Measurements from ENCODE around the gene ZNF774.
A peak's percentile ranks its signal among the peaks of the same experiment; 100 is the strongest.
"Not testable (repeated sequence)": the region's sequence is repeated elsewhere in the genome, so short reads cannot be mapped to it uniquely, and the experiment has no call there.

ZNF774 gene

DNA sequence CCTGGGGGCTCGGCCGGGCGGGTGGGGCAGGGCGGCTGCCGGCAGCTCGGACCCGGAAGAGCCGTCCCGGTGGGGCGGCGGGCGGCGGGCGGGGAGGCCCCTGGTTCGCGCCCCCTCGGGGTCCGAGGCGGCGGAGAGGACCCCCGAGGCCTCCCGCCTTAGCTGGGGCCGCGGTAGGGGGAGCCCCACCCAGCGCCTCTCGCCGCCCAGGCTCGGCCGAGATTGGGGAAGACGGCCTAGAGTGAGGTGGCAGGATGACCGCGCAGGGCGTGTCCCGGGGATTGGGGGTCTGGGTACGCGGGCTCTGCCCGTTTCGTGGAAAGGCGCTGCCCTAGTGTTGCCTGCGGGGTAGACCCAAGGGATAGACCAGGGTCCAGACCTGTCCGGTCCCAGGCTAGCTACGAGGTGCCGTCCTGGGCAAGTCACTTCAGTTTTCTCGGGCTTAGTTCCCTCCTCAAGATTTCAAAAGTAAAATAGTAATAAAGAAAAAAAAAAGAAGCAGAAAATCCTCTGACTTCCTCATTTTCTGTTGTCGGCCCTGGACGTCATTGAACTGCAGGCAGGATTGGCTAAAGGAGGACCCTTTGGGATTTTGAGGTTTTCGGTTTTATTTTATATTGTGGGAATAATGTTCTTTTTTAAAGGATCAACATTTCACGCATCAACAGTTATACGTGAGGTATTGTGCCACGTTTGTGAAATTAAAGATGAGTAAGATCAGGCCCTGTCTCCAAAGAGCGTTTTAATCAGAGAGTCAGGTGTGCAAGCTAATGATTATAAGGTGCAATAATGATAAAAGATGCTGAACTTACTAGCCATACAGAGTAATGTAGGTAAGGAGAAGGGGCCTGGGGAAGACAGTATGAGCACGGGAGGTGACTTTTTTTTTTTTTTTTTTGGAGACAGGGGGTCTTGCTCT lies 36.6 kb downstream of the ZNF774 start:
- DNase-seq (ENCODE audit: low read depth in 2 of 3, low spot score in 1 of 3), result peak; percentile 17 to 51 (median 30)

DNA sequence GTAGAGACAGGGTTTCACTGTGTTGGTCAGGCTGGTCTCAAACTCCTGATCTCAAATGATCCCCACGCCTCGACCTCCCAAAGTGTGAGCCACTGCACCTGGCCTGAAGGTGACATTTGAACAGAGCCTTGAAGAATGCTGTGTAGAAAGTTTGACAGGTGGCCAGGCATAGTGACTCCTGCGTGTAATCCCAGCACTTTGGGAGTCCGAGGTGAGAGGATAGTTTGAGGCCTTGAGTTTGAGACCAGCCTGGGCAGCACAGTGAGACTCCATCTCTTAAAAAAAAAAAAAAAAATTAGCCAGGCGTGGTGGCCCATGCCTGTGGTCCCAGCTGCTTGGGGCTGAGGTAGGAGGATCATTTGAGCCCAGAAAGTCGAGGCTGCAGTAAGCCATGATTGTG lies 37.4 kb downstream of the ZNF774 start:
- DNase-seq (ENCODE audit: low read depth in 2 of 3, low spot score in 1 of 3), result no peak

DNA sequence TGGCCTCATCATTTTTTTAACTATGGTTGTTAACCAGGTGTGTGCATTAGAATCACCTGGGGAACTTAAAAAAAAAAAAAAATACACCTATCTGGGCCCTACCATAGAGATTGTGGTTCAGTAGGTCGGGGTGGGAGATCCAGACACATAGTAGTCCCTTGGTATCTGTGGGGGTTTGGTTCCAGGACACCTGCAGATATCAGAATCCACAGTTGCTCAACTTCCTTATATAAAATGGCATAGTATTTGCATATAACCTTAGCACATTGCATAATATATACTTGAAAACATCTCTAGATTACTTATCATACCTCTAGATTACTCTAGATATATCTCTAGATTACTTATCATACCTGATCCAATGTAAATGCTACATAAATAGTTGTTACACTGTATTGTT lies 41.0 kb downstream of the ZNF774 start:
- DNase-seq (ENCODE audit: low read depth in 2 of 3, low spot score in 1 of 3), result no peak

DNA sequence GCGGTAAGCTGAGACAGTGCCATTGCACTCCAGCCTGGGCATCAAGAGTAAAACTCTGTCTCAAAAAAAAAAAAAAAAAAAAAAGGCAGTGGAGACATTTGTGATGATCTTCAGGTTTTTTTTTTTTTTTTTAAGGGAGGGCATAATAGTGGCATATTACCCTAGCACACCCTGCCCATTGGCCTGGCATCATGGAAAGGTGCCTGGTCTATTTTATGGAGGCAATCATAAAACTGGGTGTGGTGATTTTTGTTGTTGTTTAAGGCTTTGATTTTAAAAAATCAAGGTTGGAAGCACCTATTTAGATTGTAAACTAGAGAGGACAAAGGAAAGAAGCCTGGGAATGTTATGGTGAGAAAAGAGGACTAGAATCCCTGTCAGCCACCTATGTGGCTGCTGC lies 42.0 kb downstream of the ZNF774 start:
- DNase-seq (ENCODE audit: low read depth in 2 of 3, low spot score in 1 of 3), result no peak

DNA sequence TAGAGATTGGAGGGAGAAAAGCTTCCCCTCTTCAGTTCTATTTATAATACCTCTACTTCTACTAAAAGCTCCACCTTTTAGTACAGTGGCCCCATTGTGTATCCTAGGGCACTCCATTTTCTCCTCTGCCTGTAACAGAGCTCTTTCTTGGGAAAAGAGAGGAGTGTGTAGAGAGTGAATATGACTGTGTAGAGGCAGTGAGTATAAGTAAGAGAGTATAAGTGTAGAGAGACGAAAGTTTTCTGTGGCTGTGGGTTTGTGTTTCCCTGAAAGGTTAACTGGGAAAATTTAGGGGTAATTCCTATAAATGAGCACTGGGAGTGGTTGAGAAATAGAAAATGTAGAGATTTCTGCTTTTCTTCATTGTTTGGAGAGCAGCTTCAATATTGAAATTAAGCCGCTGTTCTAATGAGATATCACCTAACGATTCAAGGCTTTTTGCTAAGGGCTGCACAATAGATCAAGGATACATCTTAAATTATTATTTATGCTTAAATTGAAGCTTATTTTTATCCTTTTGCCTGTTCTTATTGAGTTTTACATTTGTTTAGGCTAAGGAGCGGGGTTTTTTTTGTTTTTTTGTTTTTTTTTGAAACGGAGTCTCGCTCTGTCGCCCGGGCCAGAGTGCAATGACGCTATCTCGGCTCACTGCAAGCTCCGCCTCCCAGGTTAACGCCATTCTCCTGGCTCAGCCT lies 42.8 kb downstream of the ZNF774 start:
- DNase-seq (ENCODE audit: low read depth in 2 of 3, low spot score in 1 of 3), result no peak

DNA sequence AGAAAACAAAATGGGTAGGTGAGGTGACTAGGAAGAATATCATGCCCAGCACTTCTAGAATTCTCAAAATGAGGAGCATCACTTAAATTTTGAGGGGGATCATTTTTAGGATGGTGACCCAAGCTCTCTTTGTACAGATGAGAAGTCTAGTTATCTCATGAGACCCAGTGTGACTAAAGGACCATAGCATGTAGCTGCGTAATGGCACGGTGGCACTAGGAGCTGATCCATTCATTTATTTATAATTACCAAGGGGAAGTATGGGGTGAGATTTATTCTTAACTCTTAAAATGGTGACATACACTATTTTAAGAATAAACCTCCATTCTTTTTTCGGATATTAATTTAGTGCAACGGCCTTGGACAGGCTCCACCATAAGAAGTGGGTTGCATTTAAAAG lies 44.2 kb downstream of the ZNF774 start:
- no peak for DNase-seq (ENCODE audit: low read depth in 2 of 3, low spot score in 1 of 3)

DNA sequence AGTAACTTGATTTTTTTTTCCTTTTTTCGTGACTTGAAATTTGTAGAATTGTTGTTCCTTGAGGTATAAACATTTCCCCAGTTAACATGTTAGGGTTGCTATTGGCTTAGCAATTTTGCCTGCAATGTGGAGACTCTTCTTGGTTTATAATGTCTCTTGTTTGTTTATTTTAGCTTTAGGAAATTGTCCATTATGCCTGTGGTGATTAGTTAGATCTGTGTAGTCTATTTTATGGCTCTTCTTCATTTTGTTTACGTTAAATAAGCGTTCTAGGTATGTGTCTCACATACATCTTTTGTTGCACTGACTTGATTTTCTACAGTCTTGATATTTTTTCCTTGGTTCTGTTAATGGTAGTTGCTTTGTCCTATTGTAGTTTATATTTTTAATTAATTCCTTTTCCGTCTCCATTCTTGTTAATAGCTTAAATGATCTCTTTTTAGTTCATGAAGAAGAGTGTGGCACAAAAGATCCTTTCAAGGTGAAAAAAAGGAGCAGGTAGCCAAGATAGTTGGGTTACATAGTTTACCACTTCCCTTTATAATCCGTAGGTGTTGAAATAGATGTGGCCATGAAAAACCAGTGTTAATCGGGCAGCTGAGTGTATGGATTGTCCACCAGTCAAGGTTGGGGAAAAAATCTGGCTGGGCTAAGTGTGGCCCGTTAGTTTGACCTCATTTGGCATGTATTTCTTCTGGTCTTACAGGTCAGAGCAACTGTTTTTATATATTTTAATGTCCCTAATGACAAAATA lies 48.1 kb downstream of the ZNF774 start:
- no peak for DNase-seq (ENCODE audit: low read depth in 2 of 3, low spot score in 1 of 3)

DNA sequence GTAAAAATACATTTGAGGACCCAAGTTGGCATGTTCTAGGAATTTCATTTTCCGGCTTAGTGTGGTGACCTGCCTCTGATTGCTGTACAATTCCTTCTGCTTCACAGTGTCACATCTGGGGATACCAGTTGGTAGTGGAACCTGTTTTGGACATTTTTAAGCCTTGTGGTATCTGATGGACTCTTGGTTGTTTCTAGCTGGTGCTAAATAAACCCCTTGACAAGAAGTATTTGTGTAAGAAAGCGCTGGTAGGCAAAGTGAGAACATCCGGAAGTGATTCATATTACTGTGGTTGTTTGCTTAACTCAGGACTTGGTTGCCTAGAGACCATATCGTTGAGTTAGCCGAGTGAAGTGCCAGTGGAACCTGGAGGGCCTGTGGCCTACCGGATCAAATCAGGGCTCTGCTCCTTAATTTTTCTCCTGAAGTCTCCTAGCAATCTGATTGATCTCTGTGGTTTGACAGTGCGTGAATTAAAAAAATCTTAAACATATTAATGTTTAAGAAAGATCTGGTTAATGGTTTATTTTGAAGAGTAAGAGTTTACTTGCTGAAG lies 48.8 kb downstream of the ZNF774 start:
- DNase-seq (ENCODE audit: low read depth in 2 of 3, low spot score in 1 of 3), result peak; percentile 34 to 51 (median 40)

DNA sequence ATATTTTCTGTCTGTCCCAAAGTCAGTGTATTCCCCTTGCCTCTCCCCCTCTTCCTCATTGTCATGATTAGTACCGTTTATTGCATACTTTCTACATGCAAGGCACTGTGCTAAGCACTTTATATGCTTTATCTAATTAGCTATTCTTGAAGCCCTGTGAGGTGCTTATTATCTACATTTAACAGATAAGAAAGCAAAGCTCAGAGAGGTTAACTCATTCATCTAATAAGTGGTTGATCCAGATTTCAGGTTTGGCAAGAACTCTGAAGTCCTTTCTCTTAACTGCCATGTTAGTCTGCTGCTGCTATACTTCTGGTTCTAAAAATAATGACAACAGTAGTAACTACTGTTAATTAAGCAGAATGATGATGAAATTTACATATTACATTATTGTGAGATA lies 49.4 kb downstream of the ZNF774 start:
- no peak for DNase-seq (ENCODE audit: low read depth in 2 of 3, low spot score in 1 of 3)

DNA sequence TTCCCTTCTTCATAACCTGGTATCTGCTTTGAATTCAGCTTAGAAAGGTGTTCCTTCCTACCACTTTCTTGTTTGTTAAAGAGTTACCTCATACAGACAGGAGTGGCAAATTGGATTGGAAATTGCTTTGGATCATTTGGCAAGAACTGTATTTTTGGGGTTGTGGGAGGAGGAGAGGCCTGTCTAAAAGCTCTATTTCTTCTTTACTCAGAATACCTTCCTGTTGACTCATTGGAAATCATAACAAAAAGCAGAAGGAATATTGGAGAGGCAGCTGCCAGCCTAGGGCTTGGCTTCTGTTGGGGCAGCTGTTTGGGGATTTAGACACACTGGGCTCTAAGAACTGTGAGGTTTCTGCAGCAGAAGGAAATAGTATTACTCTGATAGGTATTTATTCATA lies 50.1 kb downstream of the ZNF774 start:
- DNase-seq (ENCODE audit: low read depth in 2 of 3, low spot score in 1 of 3), result no peak

DNA sequence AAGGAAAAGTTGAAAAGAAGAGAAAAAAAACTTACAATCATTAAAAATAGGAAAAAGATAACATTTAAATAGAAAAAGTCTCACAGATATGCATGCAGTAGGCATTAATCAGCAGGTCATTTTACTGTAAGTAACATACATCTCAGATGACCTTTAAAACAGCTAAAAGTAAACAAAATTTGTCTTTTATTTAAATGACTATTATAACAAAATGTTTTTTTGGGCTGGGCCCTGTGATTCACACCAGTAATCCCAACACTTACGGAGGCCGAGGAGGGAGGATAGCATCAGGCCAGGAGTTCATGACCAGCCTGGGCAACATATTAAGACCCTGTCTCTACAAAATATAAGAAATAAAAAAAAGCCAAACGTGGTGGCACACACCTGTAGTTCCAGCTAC lies 50.7 kb downstream of the ZNF774 start:
- DNase-seq (ENCODE audit: low read depth in 2 of 3, low spot score in 1 of 3), result no peak

DNA sequence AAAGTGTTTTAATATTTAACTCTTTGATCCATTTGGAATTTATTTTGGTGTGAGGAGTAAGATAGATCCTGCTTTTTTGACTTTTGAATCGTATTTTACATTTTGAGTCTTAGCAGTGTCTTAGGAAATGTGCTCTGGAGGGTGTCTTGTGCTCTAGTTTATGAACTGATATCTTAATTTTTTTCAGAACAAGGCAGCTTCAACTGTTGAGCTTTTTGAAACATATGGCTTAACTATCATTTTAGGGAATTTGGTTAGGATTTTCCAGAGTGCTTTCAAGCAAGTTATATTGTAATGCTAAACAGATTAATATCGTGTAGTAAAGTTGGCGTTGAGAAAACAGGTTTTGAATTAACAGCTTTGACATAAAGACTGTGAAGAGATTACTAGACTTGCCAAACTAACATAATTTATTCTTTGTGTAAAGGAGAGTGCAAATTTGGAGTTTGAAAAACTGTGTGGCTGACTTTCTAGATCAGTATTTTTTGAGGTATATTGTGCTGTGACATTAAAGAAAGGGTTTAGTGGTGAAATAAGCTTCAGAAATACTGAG lies 53.0 kb downstream of the ZNF774 start:
- DNase-seq (ENCODE audit: low read depth in 2 of 3, low spot score in 1 of 3), result no peak

DNA sequence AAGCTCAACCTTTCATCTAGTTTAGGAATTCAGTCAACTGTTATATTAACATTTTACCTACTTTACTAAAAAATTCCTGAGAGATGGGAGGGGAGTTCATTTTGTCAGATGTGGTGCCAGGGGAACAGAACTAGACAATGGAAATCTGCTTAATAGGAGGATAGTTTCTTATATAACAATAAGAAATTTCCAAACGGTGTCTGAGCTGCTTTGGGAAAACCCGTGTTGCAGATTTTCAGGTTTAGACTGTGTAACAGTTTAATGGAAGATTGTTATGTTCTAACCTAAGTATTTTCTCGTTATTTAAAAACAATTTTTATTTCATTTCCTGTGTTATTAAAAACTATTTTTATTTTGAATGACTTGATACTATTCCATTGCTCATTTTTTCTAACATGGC lies 55.3 kb downstream of the ZNF774 start:
- no peak for DNase-seq (ENCODE audit: low read depth in 2 of 3, low spot score in 1 of 3)

DNA sequence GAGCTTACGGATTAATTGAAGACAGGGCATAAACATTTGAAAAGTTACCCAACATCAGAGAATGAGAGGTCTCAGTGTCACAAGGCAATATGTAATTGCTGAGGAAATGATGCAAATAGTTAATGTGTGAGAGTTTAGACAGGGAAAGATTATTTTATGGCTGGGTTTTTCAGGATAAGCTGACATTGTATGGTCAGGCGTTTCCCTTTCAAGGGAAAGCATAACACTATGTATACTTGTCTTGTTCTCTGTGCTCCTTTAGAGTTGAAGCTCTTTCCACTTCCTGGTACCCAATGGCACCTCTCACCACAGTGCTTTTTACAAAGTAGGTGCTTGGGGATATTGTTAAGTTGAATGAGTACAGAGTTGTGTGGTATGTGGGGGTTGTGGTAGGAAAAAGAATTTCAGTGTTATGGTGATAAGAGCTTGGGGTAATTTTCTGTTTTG lies 55.8 kb downstream of the ZNF774 start:
- no peak for DNase-seq (ENCODE audit: low read depth in 2 of 3, low spot score in 1 of 3)

DNA sequence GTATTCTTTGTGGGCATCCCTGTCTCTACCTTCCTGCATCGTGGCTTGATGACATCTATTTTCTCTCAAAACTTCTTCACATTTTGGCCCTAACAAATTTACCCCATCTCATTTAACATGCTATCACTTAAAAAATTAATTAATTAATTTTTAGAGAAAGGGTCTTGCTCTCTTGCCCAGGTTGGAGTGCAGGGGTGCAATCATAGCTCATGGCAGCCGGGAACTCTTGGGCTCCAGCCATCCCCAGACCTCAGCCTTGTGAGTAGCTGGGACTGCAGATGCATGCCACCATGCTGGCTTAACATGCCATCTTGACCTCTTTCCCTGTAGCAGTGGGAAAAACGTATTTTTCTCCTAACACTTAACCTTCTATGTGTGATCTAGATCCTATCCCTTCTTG lies 56.6 kb downstream of the ZNF774 start:
- no peak for DNase-seq (ENCODE audit: low read depth in 2 of 3, low spot score in 1 of 3)

DNA sequence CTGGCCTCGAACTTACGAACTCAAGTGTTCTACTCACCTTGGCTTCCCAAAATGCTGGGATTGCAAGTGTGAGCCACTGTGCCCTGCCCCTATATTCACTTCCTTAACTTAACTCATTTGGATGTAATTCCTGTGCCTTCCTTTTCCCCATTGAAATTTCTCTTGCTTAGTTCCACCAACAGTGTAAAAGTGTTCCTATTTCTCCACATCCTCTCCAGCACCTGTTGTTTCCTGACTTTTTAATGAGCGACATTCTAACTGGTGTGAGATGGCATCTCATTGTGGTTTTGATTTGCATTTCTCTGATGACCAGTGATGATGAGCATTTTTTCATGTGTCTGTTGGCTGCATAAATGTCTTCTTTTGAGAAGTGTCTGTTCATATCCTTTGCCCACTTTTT lies 57.5 kb downstream of the ZNF774 start:
- DNase-seq (ENCODE audit: low read depth in 2 of 3, low spot score in 1 of 3), result not testable (repeated sequence)

DNA sequence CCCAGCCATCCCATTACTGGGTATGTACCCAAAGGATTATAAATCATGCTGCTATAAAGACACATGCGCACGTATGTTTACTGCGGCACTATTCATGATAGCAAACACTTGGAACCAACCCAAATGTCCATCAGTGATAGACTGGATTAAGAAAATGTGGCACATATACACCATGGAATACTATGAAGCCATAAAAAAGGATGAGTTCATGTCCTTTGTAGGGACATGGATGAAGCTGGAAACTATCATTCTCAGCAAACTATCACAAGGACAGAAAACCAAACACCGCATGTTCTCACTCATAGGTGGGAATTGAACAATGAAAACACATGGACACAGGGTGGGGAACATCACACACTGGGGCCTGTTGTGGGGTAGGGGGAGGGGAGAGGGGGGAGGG lies 58.2 kb downstream of the ZNF774 start:
- DNase-seq (ENCODE audit: low read depth in 2 of 3, low spot score in 1 of 3), result not testable (repeated sequence)

DNA sequence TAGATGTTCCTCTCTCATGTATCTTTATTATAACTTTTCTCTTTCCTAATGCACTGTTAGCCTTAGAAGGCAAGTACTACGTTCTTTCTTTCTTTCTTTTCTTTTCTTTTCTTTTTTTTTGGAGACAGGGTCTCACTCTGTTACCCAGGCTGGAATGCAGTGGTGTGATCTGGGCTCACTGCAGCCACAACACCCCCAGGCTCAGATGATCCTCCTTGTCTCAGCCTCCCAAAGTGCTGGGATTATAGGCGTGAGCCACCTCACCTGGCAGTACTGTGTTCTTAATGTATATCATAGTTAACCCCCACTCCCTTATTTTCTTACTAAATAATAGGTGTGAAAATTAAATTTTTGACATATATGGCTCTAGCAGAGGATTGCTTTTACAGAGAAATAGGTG lies 59.1 kb downstream of the ZNF774 start:
- DNase-seq (ENCODE audit: low read depth in 2 of 3, low spot score in 1 of 3), result no peak
